ENCODE results near the gene ELMO1. TPM values are rescaled to one million over a fixed set of nuclear protein-coding genes. Genes with fewer than 3 reads are reported as not detected.

The ELMO1 gene
- total and polyA plus RNA-seq, 10 donors: 26.0 to 494 (median 201) TPM

GRCh38 chr7:36942955-36943354 is 505.7 kb downstream of the ELMO1 start:
- peak overlapping the region in 4 of 8 donors; percentile 32 to 62 (median 52) for H3K27ac ChIP-seq
- TF ChIP-seq CTCF (IDR thresholded peaks at IDR 0.05 in 8 of 11, conservative IDR thresholded peaks at IDR 0.05 in 3 of 11) (no peak), POLR2A (IDR thresholded peaks at IDR 0.05) (no peak), POLR2AphosphoS5 (IDR thresholded peaks at IDR 0.05) (no peak)
- H3K4me1 ChIP-seq: peaks cover 0 to 48% (median 18%) of the 10 kb centered on the region in 6 donors
- H3K27me3 ChIP-seq (replicated peaks in 1 of 7): no peaks in the 10 kb centered on the region
- intact Hi-C loops (cut with DNase I; ENCODE audit: low total_unique reads): no loop called here
- no peak overlapping the region for H3K4me3 ChIP-seq
- H3K36me3 ChIP-seq: peaks cover 0 to 75% (median 7%) of the 10 kb centered on the region in 6 donors
- WGBS, 5 donors: 79 to 91% (median 87%) methylated on average over 9 of the region's 9 CpGs
- peaks cover 3 to 75% (median 50%) of the 10 kb centered on the region in 8 donors for H3K9me3 ChIP-seq
- DNase-seq: no peak

GRCh38 chr7:36942541-36942940 is 506.1 kb downstream of the ELMO1 start:
- H3K27ac ChIP-seq: peak overlapping the region in 1 of 8 donors; percentile 49
- no peak for DNase-seq
- H3K4me3 ChIP-seq: no peak overlapping the region
- H3K9me3 ChIP-seq: peaks cover 8 to 80% (median 54%) of the 10 kb centered on the region in 8 donors
- TF ChIP-seq CTCF (IDR thresholded peaks at IDR 0.05 in 8 of 11, conservative IDR thresholded peaks at IDR 0.05 in 3 of 11) (no peak), POLR2AphosphoS5 (IDR thresholded peaks at IDR 0.05) (no peak), POLR2A (IDR thresholded peaks at IDR 0.05) (no peak)
- H3K4me1 ChIP-seq: peaks cover 0 to 48% (median 18%) of the 10 kb centered on the region in 6 donors
- peaks cover 0 to 79% (median 11%) of the 10 kb centered on the region in 6 donors for H3K36me3 ChIP-seq
- no peaks in the 10 kb centered on the region for H3K27me3 ChIP-seq (replicated peaks in 1 of 7)
- WGBS, 5 donors: 67 to 93% (median 82%) methylated on average over 4 of the region's 4 CpGs
- intact Hi-C loops (cut with DNase I; ENCODE audit: low total_unique reads): no loop called here

GRCh38 chr7:36942025-36942424 is 506.6 kb downstream of the ELMO1 start:
- TF ChIP-seq POLR2A (IDR thresholded peaks at IDR 0.05): no peak
- TF ChIP-seq POLR2AphosphoS5 (IDR thresholded peaks at IDR 0.05): no peak
- no peak for TF ChIP-seq CTCF (IDR thresholded peaks at IDR 0.05 in 8 of 11, conservative IDR thresholded peaks at IDR 0.05 in 3 of 11)
- Histone ChIP-seq H3K4me3 (no peak overlapping the region), H3K4me1 (peaks cover 0 to 48% (median 18%) of the 10 kb centered on the region in 6 donors), H3K27me3 (replicated peaks in 1 of 7) (no peaks in the 10 kb centered on the region), H3K27ac (no peak overlapping the region), H3K36me3 (peaks cover 0 to 84% (median 15%) of the 10 kb centered on the region in 6 donors), H3K9me3 (peaks cover 13 to 85% (median 59%) of the 10 kb centered on the region in 8 donors)
- 68 to 87% (median 76%) methylated on average over 3 of the region's 3 CpGs for WGBS, 5 donors
- intact Hi-C loops (cut with DNase I; ENCODE audit: low total_unique reads): no loop called here
- DNase-seq: no peak

- Histone ChIP-seq H3K27ac (no peak overlapping the region), H3K4me1 (peaks cover 0 to 47% (median 18%) of the 10 kb centered on the region in 6 donors), H3K36me3 (peaks cover 0 to 85% (median 16%) of the 10 kb centered on the region in 6 donors), H3K27me3 (replicated peaks in 1 of 7) (no peaks in the 10 kb centered on the region), H3K4me3 (no peak overlapping the region), H3K9me3 (peaks cover 18 to 91% (median 66%) of the 10 kb centered on the region in 8 donors)
- WGBS, 5 donors: 72 to 97% (median 78%) methylated on average over 1 of the region's 1 CpG
- no peak for DNase-seq
- intact Hi-C loops (cut with DNase I; ENCODE audit: low total_unique reads): no loop called here
- TF ChIP-seq POLR2AphosphoS5 (IDR thresholded peaks at IDR 0.05) (no peak), POLR2A (IDR thresholded peaks at IDR 0.05) (no peak), CTCF (IDR thresholded peaks at IDR 0.05 in 8 of 11, conservative IDR thresholded peaks at IDR 0.05 in 3 of 11) (no peak)
These were observed 507.3 kb downstream of the ELMO1 start for GRCh38 chr7:36941359-36941758.

All from spleen (tissue), 11 donors.